Epithelial cell of esophagus (primary cell): ENCODE data around the gene MED13L.

Experiments used
- DNase-seq: peaks from one replicate; pipeline ENCODE4 v3.0.0; 2010; ENCODE audit warnings: low read depth
- H3K4me3 ChIP-seq: 2 replicates; pipeline ENCODE4 v1.5.1; 2011; ENCODE audit warnings: mild to moderate bottlenecking, low read length, control low read depth
- TF ChIP-seq, protein P1 (sequence below): IDR thresholded peaks from 2 replicates; pipeline ENCODE4 v1.5.1; 2011; ENCODE audit warnings: low read depth, mild to moderate bottlenecking, low read length, control low read depth, inconsistent platforms; ENCODE audit not compliant: insufficient read depth; ENCODE audit errors: missing control alignments

Gene MED13L

DNA sequence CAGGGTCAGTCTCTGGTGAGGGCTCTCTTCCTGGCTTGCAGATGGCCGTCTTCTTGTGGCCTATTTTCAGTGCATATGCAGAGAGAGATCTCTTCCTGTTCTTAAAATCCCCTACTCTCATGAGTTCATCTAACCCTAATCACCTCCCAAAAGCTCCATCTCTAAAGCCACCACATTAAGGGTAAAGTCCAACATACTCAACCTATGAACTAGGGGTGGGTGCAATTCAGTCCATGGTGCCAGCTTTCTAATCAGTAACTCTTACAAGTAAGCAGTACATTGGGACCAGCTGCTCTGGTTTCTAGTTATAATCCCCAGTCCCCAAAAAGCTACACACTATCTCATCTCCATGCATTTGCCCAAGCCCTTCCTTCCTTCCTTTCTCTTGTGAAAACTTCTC is 365.1 kb downstream of the MED13L start:
- TF ChIP-seq, protein P1, sequence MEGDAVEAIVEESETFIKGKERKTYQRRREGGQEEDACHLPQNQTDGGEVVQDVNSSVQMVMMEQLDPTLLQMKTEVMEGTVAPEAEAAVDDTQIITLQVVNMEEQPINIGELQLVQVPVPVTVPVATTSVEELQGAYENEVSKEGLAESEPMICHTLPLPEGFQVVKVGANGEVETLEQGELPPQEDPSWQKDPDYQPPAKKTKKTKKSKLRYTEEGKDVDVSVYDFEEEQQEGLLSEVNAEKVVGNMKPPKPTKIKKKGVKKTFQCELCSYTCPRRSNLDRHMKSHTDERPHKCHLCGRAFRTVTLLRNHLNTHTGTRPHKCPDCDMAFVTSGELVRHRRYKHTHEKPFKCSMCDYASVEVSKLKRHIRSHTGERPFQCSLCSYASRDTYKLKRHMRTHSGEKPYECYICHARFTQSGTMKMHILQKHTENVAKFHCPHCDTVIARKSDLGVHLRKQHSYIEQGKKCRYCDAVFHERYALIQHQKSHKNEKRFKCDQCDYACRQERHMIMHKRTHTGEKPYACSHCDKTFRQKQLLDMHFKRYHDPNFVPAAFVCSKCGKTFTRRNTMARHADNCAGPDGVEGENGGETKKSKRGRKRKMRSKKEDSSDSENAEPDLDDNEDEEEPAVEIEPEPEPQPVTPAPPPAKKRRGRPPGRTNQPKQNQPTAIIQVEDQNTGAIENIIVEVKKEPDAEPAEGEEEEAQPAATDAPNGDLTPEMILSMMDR = no peak
- no peak overlapping the region for H3K4me3 ChIP-seq
- DNase-seq = no peak

DNA sequence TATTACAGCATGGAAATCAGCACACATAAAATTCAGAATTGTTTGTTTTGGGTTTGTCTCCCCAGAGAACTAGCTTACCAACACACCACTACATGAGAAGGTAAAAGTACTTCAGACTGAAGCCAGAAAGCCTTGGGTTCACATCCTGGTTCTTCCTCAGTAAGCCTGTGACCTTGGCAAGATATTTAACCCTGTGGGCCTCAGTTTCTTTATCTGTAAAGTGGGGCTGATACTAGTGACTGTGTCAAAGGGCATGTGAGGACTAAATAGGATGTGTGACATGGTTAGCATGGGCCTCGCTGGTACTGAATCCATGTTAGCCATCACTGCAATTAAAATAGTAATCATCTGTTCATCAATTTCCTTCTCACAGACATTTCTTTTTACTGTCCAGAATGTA is 366.1 kb downstream of the MED13L start:
- no peak overlapping the region for H3K4me3 ChIP-seq
- TF ChIP-seq, protein P1 = no peak
- DNase-seq = no peak

DNA sequence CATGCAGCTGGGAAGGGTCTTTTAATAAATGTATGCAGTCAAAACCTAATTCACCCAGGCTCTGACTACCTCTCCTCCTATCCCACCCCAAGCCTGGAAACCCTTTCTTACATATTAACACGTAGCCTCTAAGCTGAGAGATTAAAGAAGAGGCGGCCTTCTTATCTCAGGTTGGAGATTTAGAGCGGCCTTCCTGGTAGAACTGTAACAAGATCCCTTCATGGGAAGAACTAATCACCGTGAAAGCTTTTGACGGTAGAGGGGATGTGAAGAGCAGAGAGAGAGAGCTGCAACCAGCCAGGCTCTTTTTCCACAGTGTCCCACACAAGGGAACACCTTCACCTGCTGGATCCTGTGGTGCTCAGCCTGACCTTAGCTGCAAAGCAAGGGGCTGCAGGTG is 367.4 kb downstream of the MED13L start:
- DNase-seq = no peak
- no peak overlapping the region for H3K4me3 ChIP-seq
- TF ChIP-seq, protein P1 = no peak
